Cardiac muscle cell (in vitro differentiated cells and primary cell): ENCODE results near the gene NAA20. TPM values are rescaled to one million over a fixed set of nuclear protein-coding genes. Genes with fewer than 3 reads are reported as not detected.
A peak's percentile ranks its signal among the peaks of the same experiment; 100 is the strongest.

Source experiments
- DNase-seq, 2 donors: peaks; one replicate each; pipeline versions ENCODE4 v3.0.0 to v3.0.0-alpha.2; 2010 to 2017; ENCODE audit warnings: low read depth in 1 of 2, low spot score in 1 of 2
- H3K27ac ChIP-seq: fragments of 200-600 bp; sonication (generic); 2 replicates; pipeline ENCODE4 v1.5.1; 2016
- H3K27me3 ChIP-seq: fragments of 200-600 bp; sonication (generic); 2 replicates; pipeline ENCODE4 v1.6.0; 2016; ENCODE audit warnings: control low read depth
- H3K36me3 ChIP-seq: fragments of 200-600 bp; sonication (generic); 2 replicates; pipeline ENCODE4 v1.5.1; 2016; ENCODE audit warnings: control low read depth
- H3K4me1 ChIP-seq: fragments of 200-600 bp; sonication (generic); 2 replicates; pipeline ENCODE4 v1.8.1; 2017; ENCODE audit warnings: low read depth, mild to moderate bottlenecking, mixed run types
- H3K4me3 ChIP-seq: fragments of 200-600 bp; sonication (generic); 2 replicates; pipeline ENCODE4 v1.5.1; 2016; ENCODE audit warnings: mild to moderate bottlenecking
- H3K9me3 ChIP-seq: fragments of 200-600 bp; sonication (generic); 2 replicates; pipeline ENCODE4 v1.5.1; 2017; ENCODE audit warnings: low read depth, mild to moderate bottlenecking, control low read depth
- polyA plus RNA-seq: library from polyadenylated mRNA; unstranded; fragments of >200 nt; fragmentation: Nextera tagmentation; extraction: Ambion mirVana; gene quantifications from 2 replicates; pipeline ENCODE4 v1.2.1, GENCODE V29; 2016
- total RNA-seq: library from RNA; depleted of rRNA; stranded (reverse); fragments of >200 nt; gene quantifications from 2 replicates; pipeline ENCODE4 v1.2.3, GENCODE V29; 2016
- TF ChIP-seq, protein P1 (sequence below): IDR thresholded peaks from 2 replicates; pipeline ENCODE4 v1.5.1; 2012; ENCODE audit warnings: low read depth, mild to moderate bottlenecking, low read length

The NAA20 gene, protein sequence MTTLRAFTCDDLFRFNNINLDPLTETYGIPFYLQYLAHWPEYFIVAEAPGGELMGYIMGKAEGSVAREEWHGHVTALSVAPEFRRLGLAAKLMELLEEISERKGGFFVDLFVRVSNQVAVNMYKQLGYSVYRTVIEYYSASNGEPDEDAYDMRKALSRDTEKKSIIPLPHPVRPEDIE
- total RNA-seq (40.6 and 41.4 TPM in 2 replicates), polyA plus RNA-seq (142 and 145 TPM in 2 replicates)

DNA sequence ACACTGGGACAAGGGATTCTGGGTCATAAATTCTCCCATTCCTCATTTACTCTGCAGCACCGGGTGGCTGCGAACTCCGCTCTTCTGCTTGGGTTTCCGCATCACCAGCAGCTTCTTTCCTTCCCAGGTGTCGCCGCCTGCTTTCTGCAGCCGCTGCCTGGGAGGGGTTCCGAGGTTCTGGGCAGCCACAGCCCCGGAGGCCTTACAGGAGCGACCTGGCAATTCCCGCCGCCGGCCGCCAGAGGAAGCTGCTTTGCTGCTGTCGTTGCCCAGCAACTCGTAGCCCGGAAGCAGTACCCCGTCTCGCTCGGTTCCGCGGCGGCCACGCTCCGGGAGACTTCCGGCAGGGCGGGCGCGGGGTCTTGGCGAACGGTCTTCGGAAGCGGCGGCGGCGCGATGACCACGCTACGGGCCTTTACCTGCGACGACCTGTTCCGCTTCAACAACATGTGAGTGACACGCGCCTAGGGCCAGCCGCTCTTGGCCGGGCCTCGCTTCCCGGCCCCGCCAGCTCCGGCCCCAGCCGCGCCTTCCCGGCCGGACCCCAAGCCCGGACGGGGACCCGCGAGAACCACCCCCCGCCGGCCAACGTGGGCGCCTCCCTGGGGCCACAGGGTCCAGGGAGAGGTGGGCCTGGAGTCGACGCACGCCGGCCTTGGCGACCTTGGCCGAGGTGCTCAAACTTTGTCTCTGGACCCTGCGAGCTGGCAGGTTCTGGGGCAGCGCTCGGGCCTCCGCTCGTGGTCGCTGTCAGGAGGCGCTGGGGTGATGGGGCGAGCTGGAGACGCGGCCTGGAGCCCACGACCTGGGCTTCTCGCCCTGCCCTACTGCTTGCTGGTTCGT lies at the start of gene NAA20:
Gene NAA20, plus strand, starts transcription at position 362 of the 843 bp plus-strand sequence. Its CDS starts 35 bp downstream, at position 397.
- no peaks in the 10 kb centered on the region for H3K27me3 ChIP-seq
- H3K4me3 ChIP-seq, result peak within 1 kb of the TSS; percentile 77
- DNase-seq, result peak; percentile 95
- TF ChIP-seq, protein P1, sequence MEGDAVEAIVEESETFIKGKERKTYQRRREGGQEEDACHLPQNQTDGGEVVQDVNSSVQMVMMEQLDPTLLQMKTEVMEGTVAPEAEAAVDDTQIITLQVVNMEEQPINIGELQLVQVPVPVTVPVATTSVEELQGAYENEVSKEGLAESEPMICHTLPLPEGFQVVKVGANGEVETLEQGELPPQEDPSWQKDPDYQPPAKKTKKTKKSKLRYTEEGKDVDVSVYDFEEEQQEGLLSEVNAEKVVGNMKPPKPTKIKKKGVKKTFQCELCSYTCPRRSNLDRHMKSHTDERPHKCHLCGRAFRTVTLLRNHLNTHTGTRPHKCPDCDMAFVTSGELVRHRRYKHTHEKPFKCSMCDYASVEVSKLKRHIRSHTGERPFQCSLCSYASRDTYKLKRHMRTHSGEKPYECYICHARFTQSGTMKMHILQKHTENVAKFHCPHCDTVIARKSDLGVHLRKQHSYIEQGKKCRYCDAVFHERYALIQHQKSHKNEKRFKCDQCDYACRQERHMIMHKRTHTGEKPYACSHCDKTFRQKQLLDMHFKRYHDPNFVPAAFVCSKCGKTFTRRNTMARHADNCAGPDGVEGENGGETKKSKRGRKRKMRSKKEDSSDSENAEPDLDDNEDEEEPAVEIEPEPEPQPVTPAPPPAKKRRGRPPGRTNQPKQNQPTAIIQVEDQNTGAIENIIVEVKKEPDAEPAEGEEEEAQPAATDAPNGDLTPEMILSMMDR, result peak; percentile 60
- H3K27ac ChIP-seq, result peak within 1 kb of the TSS; percentile 78
- H3K9me3 ChIP-seq, result no peaks in the 10 kb centered on the region
- H3K36me3 ChIP-seq, result no peaks in the 10 kb centered on the region
- peaks cover 17% of the 10 kb centered on the region for H3K4me1 ChIP-seq

DNA sequence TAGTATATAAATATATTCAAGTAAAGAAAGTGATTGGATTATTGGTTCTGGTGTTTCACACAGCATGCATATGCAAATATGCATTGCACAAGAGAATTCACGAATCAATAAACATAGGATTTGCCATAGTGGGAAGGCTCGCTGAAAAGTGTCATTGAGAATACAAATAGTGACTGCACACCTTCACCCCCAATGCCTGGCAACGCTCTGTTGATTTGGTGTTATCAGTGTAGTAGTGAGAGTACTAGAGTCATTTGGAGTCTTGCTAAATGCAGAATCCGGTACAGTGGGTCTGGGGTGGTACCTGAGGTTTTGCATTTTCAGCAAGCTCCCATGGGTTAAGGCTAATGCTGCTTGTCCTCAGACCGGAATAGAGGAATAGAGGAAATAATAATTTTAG lies 49.7 kb upstream of the NAA20 start:
- H3K4me1 ChIP-seq, result peaks cover 26% of the 10 kb centered on the region
- TF ChIP-seq, protein P1, result no peak
- H3K27me3 ChIP-seq, result no peaks in the 10 kb centered on the region
- peaks cover 5% of the 10 kb centered on the region for H3K36me3 ChIP-seq
- peak overlapping the region; percentile 13 for H3K27ac ChIP-seq
- DNase-seq, result no peak
- H3K4me3 ChIP-seq, result no peak overlapping the region
- H3K9me3 ChIP-seq, result no peaks in the 10 kb centered on the region

DNA sequence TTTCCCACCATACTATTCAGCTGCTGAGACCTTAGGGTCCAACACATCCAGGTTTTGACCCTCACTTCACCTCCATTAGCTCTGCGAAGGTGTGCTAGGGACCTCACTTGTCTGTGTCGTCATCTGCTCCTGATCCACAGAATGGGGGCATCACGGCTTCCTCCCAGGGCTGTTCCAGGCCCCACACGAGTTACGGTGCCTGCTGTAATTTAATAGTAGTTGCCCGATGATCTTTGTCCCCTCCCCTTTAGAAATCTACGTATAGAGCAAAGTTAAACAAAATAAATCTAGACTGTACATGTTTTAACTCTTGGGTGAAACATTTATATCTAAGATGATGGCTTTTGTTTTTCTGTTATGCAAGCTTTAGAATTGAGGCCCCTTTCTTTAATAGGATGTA lies 49.1 kb upstream of the NAA20 start:
- H3K4me3 ChIP-seq, result no peak overlapping the region
- H3K27me3 ChIP-seq, result no peaks in the 10 kb centered on the region
- no peaks in the 10 kb centered on the region for H3K9me3 ChIP-seq
- DNase-seq, result no peak
- peaks cover 26% of the 10 kb centered on the region for H3K4me1 ChIP-seq
- peaks cover 1% of the 10 kb centered on the region for H3K36me3 ChIP-seq
- TF ChIP-seq, protein P1, result no peak
- H3K27ac ChIP-seq, result peak overlapping the region; percentile 13

DNA sequence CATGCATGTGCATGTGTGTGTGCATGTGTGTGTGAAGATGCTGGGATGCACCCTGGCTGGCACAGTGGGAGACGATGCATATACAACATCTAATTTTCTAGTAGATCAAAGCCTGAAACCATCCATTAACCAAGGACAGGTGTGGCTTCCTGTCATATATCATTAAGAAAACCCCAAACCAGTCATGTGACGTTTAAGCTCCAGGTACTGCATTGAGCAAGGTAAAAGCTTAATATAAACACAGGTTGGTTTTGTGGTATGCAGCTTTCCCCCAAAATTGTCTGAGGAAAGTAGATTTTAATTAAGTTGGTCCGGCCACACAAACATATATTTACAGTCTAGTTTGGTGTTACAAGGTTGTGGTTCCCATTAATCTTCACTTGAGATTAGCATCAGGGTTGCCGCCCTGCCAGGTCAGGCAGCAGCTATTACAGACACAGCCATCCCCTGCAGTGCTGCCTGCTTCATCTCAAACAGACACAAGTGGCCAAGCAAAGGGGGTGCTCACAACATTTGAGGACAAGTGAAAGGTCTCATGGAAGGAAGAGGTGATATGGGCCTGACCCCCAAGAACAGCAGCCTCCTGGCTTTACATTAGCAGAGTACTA lies 48.6 kb upstream of the NAA20 start:
- H3K4me3 ChIP-seq, result no peak overlapping the region
- peaks cover 26% of the 10 kb centered on the region for H3K4me1 ChIP-seq
- no peak for DNase-seq
- H3K27me3 ChIP-seq, result no peaks in the 10 kb centered on the region
- no peaks in the 10 kb centered on the region for H3K36me3 ChIP-seq
- TF ChIP-seq, protein P1, result no peak
- no peaks in the 10 kb centered on the region for H3K9me3 ChIP-seq
- peak overlapping the region; percentile 26 for H3K27ac ChIP-seq

DNA sequence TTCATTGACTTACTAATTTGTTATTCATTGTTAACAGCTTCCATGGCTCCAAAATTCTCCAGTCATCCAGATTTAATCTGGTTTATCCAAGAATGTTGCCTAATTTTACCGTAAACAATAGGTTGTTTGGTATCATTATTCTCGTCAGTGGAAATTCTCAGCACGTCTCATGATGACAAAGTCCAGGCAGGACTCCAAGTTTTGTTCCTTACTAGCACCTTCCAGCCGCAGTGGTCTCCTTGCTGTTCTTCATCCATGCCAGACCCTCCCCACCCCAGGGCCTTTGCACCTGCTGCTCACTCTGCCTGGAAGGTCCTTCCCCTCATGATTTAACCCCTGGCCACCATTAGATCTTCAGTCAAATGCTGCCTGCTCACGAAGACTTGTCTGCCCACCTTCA lies 48.1 kb upstream of the NAA20 start:
- Histone ChIP-seq H3K9me3 (no peaks in the 10 kb centered on the region), H3K36me3 (no peaks in the 10 kb centered on the region), H3K4me1 (peaks cover 31% of the 10 kb centered on the region), H3K27me3 (no peaks in the 10 kb centered on the region), H3K4me3 (no peak overlapping the region), H3K27ac (peak overlapping the region; percentile 26)
- TF ChIP-seq, protein P1, result no peak
- DNase-seq, result peak in 1 of 2 donors; percentile 65
